K562 (cell line): ENCODE data around the gene GGCT. TPM values are rescaled to one million over a fixed set of nuclear protein-coding genes. Genes with fewer than 3 reads are reported as not detected.

Experiments used
- ATAC-seq: fragments of 200-7000 bp; cut with Tn5 transposase; 3 replicates; pipeline ENCODE4 v1.9.1; 2020; ENCODE audit warnings: moderate library complexity
- BruUV-seq: library from RNA; stranded (reverse); fragments of 400-500 nt; replicated peaks from 2 replicates; lab custom pipeline; 2021; lab: Mats Ljungman, UMichigan
- CTCF ChIA-PET: fragments of 300-600 bp; formaldehyde crosslinking; extraction: SDS; loops from one replicate; lab custom pipeline; 2021; ENCODE audit warnings: low intra/inter-chr PET ratio; lab: Yijun Ruan, JAX
- POLR2A ChIA-PET: fragments of 300-600, 350-650 bp; sonication (Branson Sonifier 250); formaldehyde crosslinking; extraction: SDS; loops from one replicate; lab custom pipeline; 2021; ENCODE audit warnings: antibody characterized with exemption, inconsistent platforms; lab: Yijun Ruan, JAX
- DNase-seq, 4 experiments: peaks; one replicate each; pipeline versions ENCODE4 v3.0.0 to v3.0.0-alpha.2; 2011 to 2018; ENCODE audit warnings: low spot score in 3 of 4, mixed read lengths in 3 of 4; ENCODE audit errors: extremely low read depth in 1 of 4
- FAIRE-seq: peaks from 2 replicates; lab custom pipeline; 2011; peaks lifted over from hg19 to GRCh38; lab: Jason Lieb, UNC
- H2AFZ ChIP-seq: 2 replicates; pipeline ENCODE4 v1.6.0; 2011; ENCODE audit warnings: low read depth, low read length, control low read depth, inconsistent platforms
- H3K27ac ChIP-seq: fragments of 200-600 bp; 3 replicates; pipeline ENCODE4 v1.8.0; 2011; ENCODE audit warnings: low read depth, mild to moderate bottlenecking, control low read depth, inconsistent platforms, low read length, moderate library complexity, mixed read lengths; ENCODE audit errors: extremely low read depth
- H3K27me3 ChIP-seq, 2 experiments: fragments of 300-600 bp in 1 of 2; 2 replicates in 1 of 2; 3 replicates in 1 of 2; pipeline versions ENCODE4 v1.6.0 to v1.8.0; 2011; ENCODE audit warnings: inconsistent platforms in 2 of 2, low read length in 2 of 2, mild to moderate bottlenecking in 1 of 2, mixed read lengths in 1 of 2, moderate library complexity in 1 of 2; ENCODE audit not compliant: control insufficient read depth in 2 of 2, insufficient read depth in 2 of 2
- H3K36me3 ChIP-seq: fragments of 300-600 bp; 3 replicates; pipeline ENCODE4 v1.8.0; 2011; ENCODE audit warnings: mild to moderate bottlenecking, low read length, inconsistent platforms; ENCODE audit not compliant: control insufficient read depth, insufficient read depth
- H3K4me1 ChIP-seq, 2 experiments: fragments of 200-600 bp in 1 of 2; replicated peaks in 1 of 2; 2 replicates in 1 of 2; 3 replicates in 1 of 2; pipeline versions ENCODE4 v1.5.1 to v1.8.0; 2011; ENCODE audit warnings: inconsistent platforms in 2 of 2, low read length in 2 of 2, mild to moderate bottlenecking in 1 of 2, mixed read lengths in 1 of 2, moderate library complexity in 1 of 2; ENCODE audit not compliant: control insufficient read depth in 2 of 2, insufficient read depth in 2 of 2
- H3K4me2 ChIP-seq: 2 replicates; pipeline ENCODE4 v1.6.1; 2011; ENCODE audit warnings: low read length, control low read depth, inconsistent platforms, mixed read lengths; ENCODE audit not compliant: insufficient read depth
- H3K4me3 ChIP-seq: fragments of 200-600 bp; sonication (generic), shearing (Covaris generic); 2 replicates; pipeline ENCODE4 v1.5.1; 2016; ENCODE audit warnings: control low read depth, inconsistent platforms
- H3K79me2 ChIP-seq: fragments of 200-600 bp; 3 replicates; pipeline ENCODE4 v1.8.0; 2011; ENCODE audit warnings: low read length, inconsistent platforms; ENCODE audit not compliant: control insufficient read depth, insufficient read depth
- H3K9ac ChIP-seq, 2 experiments: 2 replicates each; pipeline versions ENCODE4 v1.6.0 to v1.6.1; 2011; ENCODE audit warnings: low read depth in 2 of 2, low read length in 2 of 2, control low read depth in 1 of 2, inconsistent platforms in 1 of 2, mild to moderate bottlenecking in 1 of 2, mixed read lengths in 1 of 2; ENCODE audit not compliant: insufficient read depth in 1 of 2
- H3K9me1 ChIP-seq: one replicate; pipeline ENCODE4 v1.6.0; 2011; ENCODE audit warnings: inconsistent platforms, mild to moderate bottlenecking, low read length, moderate library complexity; ENCODE audit not compliant: control insufficient read depth, insufficient read depth
- H3K9me3 ChIP-seq: replicated peaks from 2 replicates; pipeline ENCODE4 v1.5.1; 2011; ENCODE audit warnings: low read depth, low read length, inconsistent platforms; ENCODE audit not compliant: control insufficient read depth, insufficient read depth
- H4K20me1 ChIP-seq: replicated peaks from 2 replicates; pipeline ENCODE4 v1.6.1; 2011; ENCODE audit warnings: low read length, inconsistent platforms, mixed read lengths; ENCODE audit not compliant: control insufficient read depth, insufficient read depth
- ATF1 ChIP-seq, 2 experiments: fragments of 450-650 bp in 1 of 2; IDR thresholded peaks; 2 replicates each; pipeline ENCODE4 v1.6.1; 2016; ENCODE audit warnings: missing compliant biosample characterization in 1 of 2, missing genetic modification characterization in 1 of 2
- CREBBP ChIP-seq: IDR thresholded peaks from one replicate; pipeline ENCODE4 v1.6.1; 2012; ENCODE audit warnings: low read depth, mild to moderate bottlenecking, control low read depth, inconsistent platforms, low read length
- ETV6 ChIP-seq, 3 experiments: fragments of 150-350 bp in 1 of 3; sonication (generic) in 1 of 3; formaldehyde crosslinking in 1 of 3; IDR thresholded peaks; 2 replicates each; pipeline versions ENCODE4 v1.6.1 to v1.8.0; 2014 to 2022; ENCODE audit warnings: borderline replicate concordance in 2 of 3, low read depth in 2 of 3, antibody characterized with exemption in 1 of 3, low read length in 1 of 3, mild to moderate bottlenecking in 1 of 3, missing genetic modification reagents in 1 of 3
- KLF10 ChIP-seq: fragments of 250-450 bp; sonication (Bioruptor Pico); IDR thresholded peaks from 2 replicates; pipeline ENCODE4 v1.6.1; 2021; ENCODE audit warnings: matching md5 sums
- KLF6 ChIP-seq: fragments of 250-450 bp; sonication (Bioruptor Pico); IDR thresholded peaks from 2 replicates; pipeline ENCODE4 v1.4.0; 2020; ENCODE audit warnings: mild to moderate bottlenecking, moderate library complexity, borderline replicate concordance
- PPARD ChIP-seq: fragments of 250-450 bp; sonication (Bioruptor Pico); IDR thresholded peaks from 2 replicates; pipeline ENCODE4 v1.8.0; 2022; ENCODE audit warnings: inconsistent platforms, mild to moderate bottlenecking, moderate library complexity
- PURB ChIP-seq: sonication (generic); formaldehyde crosslinking; IDR thresholded peaks from 2 replicates; pipeline ENCODE4 v1.9.0; 2021; ENCODE audit warnings: low read depth, mild to moderate bottlenecking, missing genetic modification reagents
- THRAP3 ChIP-seq: fragments of 450-650 bp; IDR thresholded peaks from 2 replicates; pipeline ENCODE4 v1.6.1; 2016; ENCODE audit warnings: mild to moderate bottlenecking, inconsistent platforms, borderline replicate concordance
- XRCC3 ChIP-seq: fragments of 450-650 bp; IDR thresholded peaks from 2 replicates; pipeline ENCODE4 v1.6.1; 2017; ENCODE audit warnings: mild to moderate bottlenecking, moderate library complexity
- WGBS: fragments of 100-300 bp; shearing (Covaris generic); methylation state at CpG from one replicate; pipeline ENCODE4 v1.1.6; 2016; ENCODE audit warnings: low coverage, mixed read lengths; ENCODE audit not compliant: insufficient coverage; ENCODE audit errors: missing lambda C conversion rate; 5-methylcytosine and 5-hydroxymethylcytosine counted together
- in situ Hi-C: fragments of 300-500 bp; cut with MboI; formaldehyde crosslinking; loops from 4 replicates; pipeline ENCODE4 v1.15.0; 2018; ENCODE audit warnings: inconsistent platforms, mixed read lengths
- intact Hi-C: fragments of 100-400 bp; cut with micrococcal nuclease; formaldehyde crosslinking; loops from 2 replicates; pipeline ENCODE4 v1.14.2; 2022
- polyA plus RNA-seq, 8 experiments: library from polyadenylated mRNA; depleted of rRNA in 4 of 8; stranded (reverse) in 5 of 8; unstranded in 3 of 8; fragments of >200 nt; fragmentation: Nextera tagmentation in 2 of 8; fragmentation: Illumina TruSeq in 1 of 8; extraction: Ambion mirVana in 2 of 8; extraction: Trizol in 1 of 8; gene quantifications; 2 replicates each; pipeline versions ENCODE4 v1.2.1 to v1.2.3, GENCODE V29; 2011 to 2014; ENCODE audit warnings: inconsistent platforms in 1 of 8, missing spikeins in 1 of 8
- total RNA-seq, 7 experiments: library from RNA; depleted of rRNA in 6 of 7; stranded (reverse); fragments of >200 nt in 6 of 7; fragmentation: Illumina TruSeq in 2 of 7; extraction: Trizol in 2 of 7; gene quantifications; 2 replicates each; pipeline versions ENCODE4 v1.2.1 to v1.2.3, GENCODE V29; 2011 to 2021; ENCODE audit warnings: low replicate concordance in 1 of 7
- TF ChIP-seq, protein P1 (sequence below): fragments of 200-800 bp; sonication (Bioruptor generic); IDR thresholded peaks from 2 replicates; pipeline ENCODE4 v1.6.1; 2017; ENCODE audit warnings: missing genetic modification characterization, missing compliant biosample characterization
- TF ChIP-seq, protein P2 (sequence below): sonication (generic); formaldehyde crosslinking; IDR thresholded peaks from 2 replicates; pipeline ENCODE4 v1.8.0; 2023; ENCODE audit warnings: mild to moderate bottlenecking, missing genetic modification reagents

Gene GGCT
- total and polyA plus RNA-seq, 9 of the 15 experiments (the other 6 are each of a cell fraction or from before 2014, with no cell fraction given): 79.0 to 349 (median 136) TPM

DNA sequence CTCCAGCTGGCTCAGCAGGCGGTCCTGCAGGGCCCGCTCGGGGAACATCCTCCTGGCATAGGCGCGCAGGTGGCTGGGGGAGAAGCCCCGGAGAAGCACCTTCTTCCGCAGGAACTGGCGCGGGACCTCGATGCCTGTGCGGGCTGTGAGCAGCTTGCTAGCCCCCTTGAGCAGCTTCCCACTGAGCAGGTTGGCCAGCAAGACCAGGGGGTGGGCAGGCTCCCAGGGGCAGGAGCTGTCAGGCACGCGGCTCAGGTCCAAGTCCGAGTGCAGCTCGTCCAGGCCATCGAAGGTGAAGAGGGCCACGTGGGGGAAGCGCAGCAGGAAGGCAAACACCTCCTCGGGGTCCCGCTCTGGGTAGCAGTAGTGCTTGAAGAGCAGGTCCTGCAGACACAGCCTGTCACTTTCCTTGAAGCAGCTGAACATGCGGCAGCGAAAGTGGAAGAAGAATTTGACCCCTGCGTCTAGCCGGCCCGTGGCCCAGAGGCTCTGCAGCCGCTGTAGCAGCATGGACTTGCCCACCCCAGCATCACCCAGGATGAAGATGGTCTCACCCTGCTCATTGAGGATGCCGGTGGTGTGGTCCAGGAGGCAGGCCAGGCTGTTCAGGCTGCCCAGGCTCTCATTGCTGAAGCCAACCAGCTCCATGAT, 52.2 kb downstream of the GGCT start (continued):
- TF ChIP-seq, protein P1, sequence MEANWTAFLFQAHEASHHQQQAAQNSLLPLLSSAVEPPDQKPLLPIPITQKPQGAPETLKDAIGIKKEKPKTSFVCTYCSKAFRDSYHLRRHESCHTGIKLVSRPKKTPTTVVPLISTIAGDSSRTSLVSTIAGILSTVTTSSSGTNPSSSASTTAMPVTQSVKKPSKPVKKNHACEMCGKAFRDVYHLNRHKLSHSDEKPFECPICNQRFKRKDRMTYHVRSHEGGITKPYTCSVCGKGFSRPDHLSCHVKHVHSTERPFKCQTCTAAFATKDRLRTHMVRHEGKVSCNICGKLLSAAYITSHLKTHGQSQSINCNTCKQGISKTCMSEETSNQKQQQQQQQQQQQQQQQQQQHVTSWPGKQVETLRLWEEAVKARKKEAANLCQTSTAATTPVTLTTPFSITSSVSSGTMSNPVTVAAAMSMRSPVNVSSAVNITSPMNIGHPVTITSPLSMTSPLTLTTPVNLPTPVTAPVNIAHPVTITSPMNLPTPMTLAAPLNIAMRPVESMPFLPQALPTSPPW: no peak
- TF ChIP-seq KLF6 (CRISPR knock-in tag): no peak

DNA sequence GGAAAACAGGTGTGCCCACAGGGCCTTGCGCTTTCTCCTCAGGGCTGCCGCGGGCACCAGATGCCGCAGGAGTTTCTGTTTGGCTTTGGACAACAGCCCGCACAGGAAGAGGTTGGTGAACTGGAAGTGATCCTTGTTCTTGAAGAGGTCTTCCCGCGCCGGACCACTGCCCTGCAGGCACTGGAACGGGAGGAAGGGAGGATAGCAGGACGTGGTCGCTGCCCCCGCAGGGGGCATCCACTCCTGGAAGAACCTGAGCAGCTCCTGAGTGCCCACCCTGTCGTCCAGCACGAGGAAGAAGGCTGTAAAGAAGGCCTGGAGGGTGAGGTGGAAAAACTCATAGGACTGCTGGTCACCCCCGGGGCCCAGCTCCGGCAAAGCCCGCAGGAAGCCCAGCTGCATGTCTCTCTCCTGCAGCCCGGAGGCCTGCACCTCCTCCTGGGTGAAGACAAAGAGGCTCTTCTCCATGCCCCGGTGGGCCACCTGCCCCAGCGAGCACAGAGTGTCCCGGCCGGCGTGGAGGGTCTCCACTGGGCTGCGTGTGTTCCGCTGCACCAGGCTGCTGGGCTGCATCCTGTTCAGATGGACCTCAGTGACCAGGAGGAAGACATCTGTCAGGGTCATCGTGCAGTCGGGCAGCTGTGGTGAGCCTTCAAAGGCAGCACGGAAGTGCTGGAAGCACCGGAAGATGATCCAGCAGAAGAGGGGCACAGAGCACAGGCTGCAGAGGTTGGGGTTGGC, 52.9 kb downstream of the GGCT start:
- ChIA-PET CTCF (no interaction called here), POLR2A (no interaction called here)
- no TSS peak for BruUV-seq
- Histone ChIP-seq H3K4me1 (peaks cover 0 to 4% of the 10 kb centered on the region in 2 experiments; a peak in 1 of 5 replicates), H3K4me2 (no peak overlapping the region), H3K27me3 (no peaks in the 10 kb centered on the region), H3K36me3 (0 out of 3 replicates have a peak, but pooled peaks cover 3% of the 10 kb centered on the region), H4K20me1 (no peaks in the 10 kb centered on the region), H2AFZ (no peak overlapping the region), H3K27ac (no peak overlapping the region), H3K9me1 (no peaks in the 10 kb centered on the region), H3K9me3 (no peaks in the 10 kb centered on the region), H3K79me2 (no peaks in the 10 kb centered on the region), H3K4me3 (no peak overlapping the region), H3K9ac (no peak overlapping the region; a peak in 1 of 4 replicates)
- intact Hi-C loops (no loop called here), in situ Hi-C loops (no loop called here)
- WGBS: 68% methylated on average over 21 of the region's 29 CpGs
- DNase-seq (no peak), ATAC-seq (no peak), FAIRE-seq (no peak)
- TF ChIP-seq THRAP3 (no peak), PURB (CRISPR knock-in tag) (no peak), ETV6 (IDR thresholded peaks at IDR 0.05; ENCODE audit: borderline replicate concordance in 1 of 2, low read depth in 2 of 2, low read length in 1 of 2) (no peak), ETV6 (CRISPR knock-in tag; IDR thresholded peaks at IDR 0.05; ENCODE audit: borderline replicate concordance) (no peak), CREBBP (no peak), PPARD (CRISPR knock-in tag) (no peak), XRCC3 (no peak), KLF10 (CRISPR knock-in tag) (no peak), ATF1 (CRISPR knock-in tag; IDR thresholded peaks at IDR 0.05) (no peak), ATF1 (tag; IDR thresholded peaks at IDR 0.05) (no peak)
- TF ChIP-seq, protein P1: no peak
- TF ChIP-seq, protein P2, sequence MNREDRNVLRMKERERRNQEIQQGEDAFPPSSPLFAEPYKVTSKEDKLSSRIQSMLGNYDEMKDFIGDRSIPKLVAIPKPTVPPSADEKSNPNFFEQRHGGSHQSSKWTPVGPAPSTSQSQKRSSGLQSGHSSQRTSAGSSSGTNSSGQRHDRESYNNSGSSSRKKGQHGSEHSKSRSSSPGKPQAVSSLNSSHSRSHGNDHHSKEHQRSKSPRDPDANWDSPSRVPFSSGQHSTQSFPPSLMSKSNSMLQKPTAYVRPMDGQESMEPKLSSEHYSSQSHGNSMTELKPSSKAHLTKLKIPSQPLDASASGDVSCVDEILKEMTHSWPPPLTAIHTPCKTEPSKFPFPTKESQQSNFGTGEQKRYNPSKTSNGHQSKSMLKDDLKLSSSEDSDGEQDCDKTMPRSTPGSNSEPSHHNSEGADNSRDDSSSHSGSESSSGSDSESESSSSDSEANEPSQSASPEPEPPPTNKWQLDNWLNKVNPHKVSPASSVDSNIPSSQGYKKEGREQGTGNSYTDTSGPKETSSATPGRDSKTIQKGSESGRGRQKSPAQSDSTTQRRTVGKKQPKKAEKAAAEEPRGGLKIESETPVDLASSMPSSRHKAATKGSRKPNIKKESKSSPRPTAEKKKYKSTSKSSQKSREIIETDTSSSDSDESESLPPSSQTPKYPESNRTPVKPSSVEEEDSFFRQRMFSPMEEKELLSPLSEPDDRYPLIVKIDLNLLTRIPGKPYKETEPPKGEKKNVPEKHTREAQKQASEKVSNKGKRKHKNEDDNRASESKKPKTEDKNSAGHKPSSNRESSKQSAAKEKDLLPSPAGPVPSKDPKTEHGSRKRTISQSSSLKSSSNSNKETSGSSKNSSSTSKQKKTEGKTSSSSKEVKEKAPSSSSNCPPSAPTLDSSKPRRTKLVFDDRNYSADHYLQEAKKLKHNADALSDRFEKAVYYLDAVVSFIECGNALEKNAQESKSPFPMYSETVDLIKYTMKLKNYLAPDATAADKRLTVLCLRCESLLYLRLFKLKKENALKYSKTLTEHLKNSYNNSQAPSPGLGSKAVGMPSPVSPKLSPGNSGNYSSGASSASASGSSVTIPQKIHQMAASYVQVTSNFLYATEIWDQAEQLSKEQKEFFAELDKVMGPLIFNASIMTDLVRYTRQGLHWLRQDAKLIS (CRISPR knock-in tag): no peak
